ENCODE measurements around the gene MEF2D. TPM values are rescaled to one million over a fixed set of nuclear protein-coding genes. Genes with fewer than 3 reads are reported as not detected.

Gene MEF2D
- total RNA-seq, 3 donors from 2014 or later, result 56.8 to 103 (median 61.9) TPM

DNA sequence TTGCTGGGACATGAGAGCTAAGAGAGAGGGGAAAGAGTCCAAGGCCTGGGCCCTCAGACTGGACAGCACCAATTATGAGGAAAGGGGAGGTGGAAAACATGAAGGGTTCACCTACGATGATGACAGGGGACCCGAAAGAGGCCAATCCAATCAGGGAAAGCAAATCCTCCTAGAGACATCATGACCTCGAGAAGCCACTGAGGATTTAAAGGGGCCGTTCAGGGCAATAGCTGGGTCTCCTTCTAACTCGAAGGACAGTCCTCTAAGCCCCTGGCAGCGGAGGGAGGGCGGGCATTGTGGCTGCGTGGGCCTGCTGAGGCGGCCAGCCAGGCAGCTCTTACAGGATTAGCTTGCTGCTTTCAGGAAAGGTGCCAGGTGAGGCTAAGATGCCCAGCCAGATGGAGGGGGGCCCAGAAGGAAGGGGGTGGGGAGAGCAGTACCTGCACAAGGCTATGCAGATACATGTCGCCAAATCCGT is 7.4 kb downstream of the MEF2D start:
- ATAC-seq, result no peak
- Histone ChIP-seq H3K4me1 (ENCODE audit: low read depth) (peaks cover 91% of the 10 kb centered on the region), H3K4me3 (no peak overlapping the region), H3K36me3 (ENCODE audit: low read depth) (no peaks in the 10 kb centered on the region), H3K9me3 (no peaks in the 10 kb centered on the region)
- TF ChIP-seq, protein P1, sequence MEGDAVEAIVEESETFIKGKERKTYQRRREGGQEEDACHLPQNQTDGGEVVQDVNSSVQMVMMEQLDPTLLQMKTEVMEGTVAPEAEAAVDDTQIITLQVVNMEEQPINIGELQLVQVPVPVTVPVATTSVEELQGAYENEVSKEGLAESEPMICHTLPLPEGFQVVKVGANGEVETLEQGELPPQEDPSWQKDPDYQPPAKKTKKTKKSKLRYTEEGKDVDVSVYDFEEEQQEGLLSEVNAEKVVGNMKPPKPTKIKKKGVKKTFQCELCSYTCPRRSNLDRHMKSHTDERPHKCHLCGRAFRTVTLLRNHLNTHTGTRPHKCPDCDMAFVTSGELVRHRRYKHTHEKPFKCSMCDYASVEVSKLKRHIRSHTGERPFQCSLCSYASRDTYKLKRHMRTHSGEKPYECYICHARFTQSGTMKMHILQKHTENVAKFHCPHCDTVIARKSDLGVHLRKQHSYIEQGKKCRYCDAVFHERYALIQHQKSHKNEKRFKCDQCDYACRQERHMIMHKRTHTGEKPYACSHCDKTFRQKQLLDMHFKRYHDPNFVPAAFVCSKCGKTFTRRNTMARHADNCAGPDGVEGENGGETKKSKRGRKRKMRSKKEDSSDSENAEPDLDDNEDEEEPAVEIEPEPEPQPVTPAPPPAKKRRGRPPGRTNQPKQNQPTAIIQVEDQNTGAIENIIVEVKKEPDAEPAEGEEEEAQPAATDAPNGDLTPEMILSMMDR (IDR thresholded peaks at IDR 0.05), result no peak
- peak in 2 of 3 donors; percentile 31 to 59 for DNase-seq
- intact Hi-C loops (cut with DNase I, micrococcal nuclease), result no loop called here

DNA sequence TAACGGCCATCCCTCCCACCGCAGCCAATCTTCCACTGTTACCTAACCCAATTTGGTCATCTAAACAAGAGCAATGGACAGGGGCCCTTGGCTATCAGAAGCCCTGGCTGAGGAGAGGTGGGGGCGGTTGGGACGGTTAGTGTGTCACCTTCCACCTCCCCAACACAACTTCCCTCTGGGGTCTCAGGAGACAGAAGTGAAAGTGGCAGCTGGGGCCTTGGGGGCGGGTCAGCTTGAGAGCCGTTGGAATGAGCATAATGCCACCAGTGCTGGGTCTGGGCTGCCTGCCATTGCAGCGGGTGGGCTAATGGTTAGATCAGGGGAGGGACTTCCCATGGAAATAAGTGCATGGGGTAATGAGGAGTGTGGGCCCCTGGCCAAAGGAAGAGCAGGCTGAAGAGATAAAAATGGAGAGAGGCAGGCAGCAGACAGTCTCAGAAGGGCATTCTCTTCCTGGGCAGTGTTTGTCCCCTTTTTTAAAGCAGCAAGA is 7.9 kb downstream of the MEF2D start:
- Histone ChIP-seq H3K4me3 (no peak overlapping the region), H3K9me3 (no peaks in the 10 kb centered on the region), H3K4me1 (ENCODE audit: low read depth) (peaks cover 91% of the 10 kb centered on the region), H3K36me3 (ENCODE audit: low read depth) (no peaks in the 10 kb centered on the region)
- DNase-seq, result peak in 2 of 3 donors; percentile 54 to 79
- ATAC-seq, result no peak
- intact Hi-C loops (cut with DNase I, micrococcal nuclease), result no loop called here
- TF ChIP-seq, protein P1 (IDR thresholded peaks at IDR 0.05), result no peak

DNA sequence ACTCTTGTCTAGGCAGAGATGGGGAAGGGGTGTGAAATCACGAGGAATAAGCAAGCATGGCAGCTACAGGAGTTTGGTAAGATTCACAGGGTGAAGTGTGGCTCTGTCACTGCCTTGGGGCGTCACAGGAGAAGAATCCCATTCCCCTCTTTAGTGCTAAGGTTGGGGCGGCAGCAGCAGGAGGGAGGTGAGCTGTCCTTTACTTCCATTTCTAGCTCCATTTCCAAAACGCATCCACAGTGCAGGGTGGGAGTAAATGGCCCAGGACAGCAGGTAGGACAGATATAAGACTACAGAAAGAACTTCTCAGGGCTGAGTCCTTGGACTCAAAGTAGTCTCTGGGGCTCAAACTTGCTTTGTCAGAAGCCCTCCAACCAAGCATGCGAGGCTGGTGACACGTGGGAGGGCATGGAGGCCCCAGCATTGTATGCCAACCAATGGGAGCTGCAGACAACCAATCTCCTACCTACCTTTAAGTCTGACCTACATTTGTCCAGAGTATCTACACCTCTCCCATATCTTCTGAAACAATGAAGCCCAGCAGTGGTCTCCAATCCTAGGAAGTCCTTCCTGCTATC is 8.5 kb downstream of the MEF2D start:
- DNase-seq, result peak in 1 of 3 donors; percentile 14
- ATAC-seq, result no peak
- TF ChIP-seq, protein P1 (IDR thresholded peaks at IDR 0.05), result no peak
- H3K4me3 ChIP-seq, result no peak overlapping the region
- no peaks in the 10 kb centered on the region for H3K36me3 ChIP-seq (ENCODE audit: low read depth)
- H3K9me3 ChIP-seq, result no peaks in the 10 kb centered on the region
- intact Hi-C loops (cut with DNase I, micrococcal nuclease), result no loop called here
- peaks cover 86% of the 10 kb centered on the region for H3K4me1 ChIP-seq (ENCODE audit: low read depth)

DNA sequence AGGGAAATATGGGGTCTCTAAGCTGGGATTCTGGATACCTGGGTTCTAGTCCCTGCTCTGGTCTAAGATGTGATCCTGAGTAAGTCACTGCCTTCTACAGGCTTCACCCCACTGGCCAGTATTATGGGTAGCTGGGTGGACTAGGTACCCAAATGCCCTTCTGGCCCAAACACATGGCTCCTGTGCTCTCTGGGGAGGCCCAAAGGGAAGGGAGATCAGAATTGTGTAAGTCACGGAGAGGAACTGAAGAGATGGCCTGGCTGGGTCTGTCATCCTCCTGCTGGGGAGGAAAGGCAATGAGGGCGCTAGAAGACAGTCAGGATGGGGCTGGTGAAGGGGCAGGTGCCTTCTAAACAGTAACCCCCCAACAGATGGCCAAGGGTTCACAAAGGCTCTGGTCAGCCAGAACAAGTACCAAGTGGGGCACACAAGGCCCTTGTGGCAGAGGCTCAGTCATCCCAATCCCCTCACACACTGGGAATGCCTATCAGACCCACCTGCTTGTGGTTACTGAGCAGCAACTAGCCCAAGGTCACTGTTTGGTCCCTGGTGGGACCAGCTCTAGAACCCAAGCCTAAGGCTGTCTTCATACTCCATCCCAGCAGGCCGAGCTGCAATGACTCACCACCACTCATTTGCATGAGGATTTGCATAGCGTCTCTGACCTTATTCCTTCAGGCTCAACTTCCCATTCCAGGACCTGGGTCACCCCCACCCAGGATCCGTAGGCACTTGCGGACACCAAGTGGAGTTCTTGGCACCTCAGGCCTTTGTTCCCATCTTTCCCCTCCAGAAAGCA is 9.2 kb downstream of the MEF2D start:
- peaks cover 79% of the 10 kb centered on the region for H3K4me1 ChIP-seq (ENCODE audit: low read depth)
- ATAC-seq (no peak), DNase-seq (peak in 2 of 3 donors; percentile 23 to 27)
- TF ChIP-seq, protein P1 (IDR thresholded peaks at IDR 0.05), result no peak
- no peaks in the 10 kb centered on the region for H3K9me3 ChIP-seq
- H3K4me3 ChIP-seq, result no peak overlapping the region
- no peaks in the 10 kb centered on the region for H3K36me3 ChIP-seq (ENCODE audit: low read depth)
- intact Hi-C loops (cut with DNase I, micrococcal nuclease), result no loop called here

DNA sequence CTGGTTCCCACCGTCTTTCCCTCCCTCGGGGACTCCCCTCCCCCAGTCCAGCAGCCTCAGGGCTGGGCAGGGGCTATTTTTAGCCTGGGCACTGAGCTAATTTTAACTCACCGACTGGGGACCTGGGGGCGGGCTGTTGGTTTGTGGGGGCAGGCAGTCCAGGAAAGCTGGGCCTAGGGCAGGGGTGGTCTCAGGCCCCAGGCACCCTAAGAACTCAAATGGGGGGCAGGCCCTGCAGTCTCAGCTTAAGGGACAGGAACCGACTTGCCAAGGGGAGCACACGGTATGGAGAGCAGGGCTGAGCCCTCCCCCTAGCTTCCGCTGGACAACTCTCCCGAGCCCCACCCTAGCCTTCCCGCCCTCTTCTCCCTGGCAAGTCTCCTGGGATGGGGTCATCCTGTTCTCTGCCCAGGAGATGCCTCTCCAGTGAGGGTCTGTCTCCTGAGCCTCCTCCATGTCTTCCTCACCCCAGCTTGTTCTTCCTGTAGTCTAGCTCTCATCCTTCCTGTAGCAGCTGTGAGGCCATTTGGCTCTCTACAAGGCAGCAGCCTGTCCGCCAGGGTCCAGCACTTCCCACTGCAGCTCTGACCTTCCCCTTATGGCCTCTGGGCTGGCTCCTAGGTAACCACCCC is 10.1 kb downstream of the MEF2D start:
- DNase-seq (no peak), ATAC-seq (peak; percentile 42)
- Histone ChIP-seq H3K9me3 (no peaks in the 10 kb centered on the region), H3K36me3 (ENCODE audit: low read depth) (no peaks in the 10 kb centered on the region), H3K4me3 (no peak overlapping the region), H3K4me1 (ENCODE audit: low read depth) (peaks cover 75% of the 10 kb centered on the region)
- TF ChIP-seq, protein P1 (IDR thresholded peaks at IDR 0.05), result no peak
- intact Hi-C loops (cut with DNase I, micrococcal nuclease), result no loop called here
